ENCODE data around the gene LPIN2. TPM values are rescaled to one million over a fixed set of nuclear protein-coding genes. Genes with fewer than 3 reads are reported as not detected.
A peak's percentile ranks its signal among the peaks of the same experiment; 100 is the strongest.

LPIN2 gene
- total and polyA plus RNA-seq, 4 donors = 58.6 to 284 (median 103) TPM

- no peaks in the 10 kb centered on the region for H3K27me3 ChIP-seq (ENCODE audit: control insufficient read depth in 4 of 4, insufficient read depth in 4 of 4, low read length in 3 of 4)
- DNase-seq (ENCODE audit: low spot score) = no peak
- H3K9ac ChIP-seq (ENCODE audit: low read depth in 1 of 2, low read length in 2 of 2) = no peak overlapping the region
- H3K4me1 ChIP-seq (ENCODE audit: control insufficient read depth in 4 of 4, insufficient read depth in 4 of 4, low read length in 3 of 4) = peaks cover 7 to 58% (median 37%) of the 10 kb centered on the region in 4 donors
- peak overlapping the region in 1 of 3 donors; percentile 56 for H3K4me3 ChIP-seq (ENCODE audit: low read depth in 1 of 3, low read length in 3 of 3)
- TF ChIP-seq JUND (IDR thresholded peaks at IDR 0.05) = no peak
- TF ChIP-seq RXRA (IDR thresholded peaks at IDR 0.05) = no peak
- no peak for TF ChIP-seq REST (IDR thresholded peaks at IDR 0.05)
- TF ChIP-seq ATF3 (IDR thresholded peaks at IDR 0.05) = no peak
- no peak for TF ChIP-seq ZBTB33 (IDR thresholded peaks at IDR 0.05)
- no peak for TF ChIP-seq HNF4A (conservative IDR thresholded peaks at IDR 0.05)
- TF ChIP-seq FOXA2 (IDR thresholded peaks at IDR 0.05) = no peak
- TF ChIP-seq YY1 (IDR thresholded peaks at IDR 0.05) = no peak
- TF ChIP-seq RAD21 (IDR thresholded peaks at IDR 0.05) = no peak
- no peak for TF ChIP-seq CTCF (IDR thresholded peaks at IDR 0.05; ENCODE audit: low read depth, low read length, missing input control)
- no peak for TF ChIP-seq MAX (IDR thresholded peaks at IDR 0.05)
- TF ChIP-seq FOXA1 (IDR thresholded peaks at IDR 0.05) = no peak
- no peak for TF ChIP-seq SP1 (IDR thresholded peaks at IDR 0.05)
- TF ChIP-seq NR2F2 (IDR thresholded peaks at IDR 0.05) = no peak
- no peak for TF ChIP-seq GABPA (IDR thresholded peaks at IDR 0.05 in 1 of 2, conservative IDR thresholded peaks at IDR 0.05 in 1 of 2)
- 50% methylated on average over 3 of the region's 3 CpGs for WGBS
- H3K9me3 ChIP-seq (ENCODE audit: control insufficient read depth in 4 of 4, low read length in 3 of 4) = no peaks in the 10 kb centered on the region
- peaks cover 0 to 13% (median 0%) of the 10 kb centered on the region in 4 donors for H3K36me3 ChIP-seq (ENCODE audit: control insufficient read depth in 4 of 4, insufficient read depth in 3 of 4, low read depth in 1 of 4, low read length in 3 of 4)
- peak overlapping the region; percentile 67 to 88 for H3K27ac ChIP-seq (ENCODE audit: low read depth in 1 of 2, low read length in 2 of 2)
Observed at GRCh38 chr18:2978661-2979106, 34.3 kb downstream of the LPIN2 start.

GRCh38 chr18:2978208-2978607 is 34.7 kb downstream of the LPIN2 start:
- 42% methylated on average over 3 of the region's 3 CpGs for WGBS
- no peaks in the 10 kb centered on the region for H3K9me3 ChIP-seq (ENCODE audit: control insufficient read depth in 4 of 4, low read length in 3 of 4)
- H3K4me3 ChIP-seq (ENCODE audit: low read depth in 1 of 3, low read length in 3 of 3) = no peak overlapping the region
- H3K27ac ChIP-seq (ENCODE audit: low read depth in 1 of 2, low read length in 2 of 2) = peak overlapping the region; percentile 67 to 88
- peaks cover 0 to 13% (median 0%) of the 10 kb centered on the region in 4 donors for H3K36me3 ChIP-seq (ENCODE audit: control insufficient read depth in 4 of 4, insufficient read depth in 3 of 4, low read depth in 1 of 4, low read length in 3 of 4)
- no peak for TF ChIP-seq FOXA2 (IDR thresholded peaks at IDR 0.05)
- TF ChIP-seq REST (IDR thresholded peaks at IDR 0.05) = no peak
- TF ChIP-seq TAF1 (conservative IDR thresholded peaks at IDR 0.05) = no peak
- H3K27me3 ChIP-seq (ENCODE audit: control insufficient read depth in 4 of 4, insufficient read depth in 4 of 4, low read length in 3 of 4) = no peaks in the 10 kb centered on the region
- no peak for DNase-seq (ENCODE audit: low spot score)
- H3K4me1 ChIP-seq (ENCODE audit: control insufficient read depth in 4 of 4, insufficient read depth in 4 of 4, low read length in 3 of 4) = peaks cover 7 to 58% (median 41%) of the 10 kb centered on the region in 4 donors
- H3K9ac ChIP-seq (ENCODE audit: low read depth in 1 of 2, low read length in 2 of 2) = peak overlapping the region in 1 of 2 donors; percentile 0
